GM18499 (cell line): Measurements from ENCODE around the gene PHF5A.
"Not testable (repeated sequence)": the region's sequence is repeated elsewhere in the genome, so short reads cannot be mapped to it uniquely, and the experiment has no call there.

Experiments used
- ATAC-seq: cut with Tn5 transposase; IDR thresholded peaks from one replicate; pipeline ENCODE4 v1.9.1; 2021; ENCODE audit warnings: moderate number of reproducible peaks; ENCODE audit not compliant: insufficient read depth, unreplicated experiment

The PHF5A gene

GRCh38 chr22:41488596-41489385 lies 20.3 kb upstream of the PHF5A start:
- ATAC-seq = no peak

GRCh38 chr22:41488076-41488475 lies 19.6 kb upstream of the PHF5A start:
- no peak for ATAC-seq

DNA sequence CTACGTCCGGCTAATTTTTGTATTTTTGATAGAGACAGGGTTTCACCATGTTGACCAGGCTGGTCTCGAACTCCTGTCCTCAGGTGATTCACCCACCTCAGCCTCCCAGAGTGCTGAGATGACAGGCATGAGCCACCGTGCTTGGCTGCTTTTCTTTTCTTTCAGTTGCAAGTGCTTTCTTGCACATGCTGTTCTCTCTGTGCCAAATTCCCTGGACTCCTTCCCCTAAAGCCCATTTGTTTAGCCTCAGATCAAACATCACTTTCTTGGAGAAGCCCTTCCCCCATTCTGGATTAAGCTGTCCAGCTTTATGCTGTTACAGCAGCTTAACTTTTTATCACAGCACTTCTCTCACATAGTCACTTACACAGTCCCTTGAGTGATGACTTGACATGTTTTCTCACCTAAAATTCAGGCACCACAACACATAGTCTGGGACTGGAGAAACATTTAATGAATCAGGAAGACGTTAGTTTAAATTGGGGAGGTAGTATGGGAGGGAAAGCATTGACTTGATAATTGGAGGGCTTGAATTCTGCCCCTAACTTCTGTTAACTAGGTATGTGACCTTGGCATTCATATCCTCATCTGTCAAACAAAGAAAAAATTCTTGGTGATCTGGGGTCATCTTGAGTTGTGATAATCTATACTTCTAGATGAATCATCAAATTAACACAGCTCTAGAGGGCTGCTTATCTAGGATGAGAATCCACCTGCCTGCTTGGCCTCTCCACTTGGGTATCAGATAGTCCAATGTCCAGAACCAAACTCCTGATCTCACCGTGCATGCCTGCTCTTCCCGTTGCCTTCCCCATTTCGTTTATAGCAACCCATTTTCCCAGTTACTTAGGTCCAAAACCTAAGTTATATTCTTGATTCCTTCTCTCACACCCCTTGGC lies 18.8 kb upstream of the PHF5A start:
- ATAC-seq = no peak

GRCh38 chr22:41485033-41485432 lies 16.5 kb upstream of the PHF5A start:
- ATAC-seq = no peak

DNA sequence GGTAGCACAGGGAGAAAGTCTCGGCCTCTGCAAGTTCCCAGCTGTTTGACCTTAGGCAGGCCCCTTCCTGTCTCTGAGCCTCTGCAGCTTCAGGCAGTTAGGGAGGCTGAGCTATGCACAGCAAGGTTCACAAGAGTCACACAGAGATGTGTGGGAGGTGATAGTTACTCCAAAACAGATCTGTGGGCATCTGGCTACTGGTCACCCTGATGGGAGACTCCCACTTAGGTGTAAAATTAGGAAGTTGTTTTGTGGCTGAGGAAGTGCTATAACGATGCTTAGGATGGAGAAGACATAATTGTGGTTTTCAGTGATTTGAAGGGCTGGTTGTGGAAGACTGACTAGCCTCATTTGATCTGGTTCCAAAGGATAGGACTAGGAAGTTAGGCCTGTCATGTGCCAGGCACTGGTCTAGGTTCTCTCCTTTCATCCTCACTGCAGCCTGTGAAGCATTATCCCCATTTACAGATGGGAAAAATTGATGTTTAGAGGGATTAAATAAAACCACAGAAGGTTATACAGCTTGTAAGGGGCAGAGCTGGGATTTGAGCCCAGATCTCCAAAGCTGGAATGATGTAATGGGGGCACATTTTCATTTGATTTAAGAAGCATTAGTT lies 13.9 kb upstream of the PHF5A start:
- no peak for ATAC-seq

DNA sequence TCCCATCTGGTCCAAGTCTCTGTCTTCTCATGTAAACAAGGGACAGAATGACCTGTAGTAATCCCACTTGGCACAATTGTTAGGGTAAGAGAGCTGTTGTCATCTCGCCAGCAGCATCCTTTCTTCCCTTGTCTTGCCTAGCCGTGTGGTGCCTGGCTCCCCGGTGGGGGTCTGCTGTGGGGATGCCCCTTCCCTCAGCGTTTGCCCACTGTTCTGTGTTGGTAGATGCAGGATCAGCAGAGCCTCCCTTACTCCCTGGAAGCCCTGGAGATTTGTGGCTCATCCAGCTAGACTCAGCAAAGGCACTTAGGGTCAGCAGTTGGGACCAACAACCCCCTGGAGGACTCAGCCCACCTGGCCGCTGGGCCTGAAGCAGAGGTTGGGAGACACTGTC lies 13.4 kb upstream of the PHF5A start:
- no peak for ATAC-seq

DNA sequence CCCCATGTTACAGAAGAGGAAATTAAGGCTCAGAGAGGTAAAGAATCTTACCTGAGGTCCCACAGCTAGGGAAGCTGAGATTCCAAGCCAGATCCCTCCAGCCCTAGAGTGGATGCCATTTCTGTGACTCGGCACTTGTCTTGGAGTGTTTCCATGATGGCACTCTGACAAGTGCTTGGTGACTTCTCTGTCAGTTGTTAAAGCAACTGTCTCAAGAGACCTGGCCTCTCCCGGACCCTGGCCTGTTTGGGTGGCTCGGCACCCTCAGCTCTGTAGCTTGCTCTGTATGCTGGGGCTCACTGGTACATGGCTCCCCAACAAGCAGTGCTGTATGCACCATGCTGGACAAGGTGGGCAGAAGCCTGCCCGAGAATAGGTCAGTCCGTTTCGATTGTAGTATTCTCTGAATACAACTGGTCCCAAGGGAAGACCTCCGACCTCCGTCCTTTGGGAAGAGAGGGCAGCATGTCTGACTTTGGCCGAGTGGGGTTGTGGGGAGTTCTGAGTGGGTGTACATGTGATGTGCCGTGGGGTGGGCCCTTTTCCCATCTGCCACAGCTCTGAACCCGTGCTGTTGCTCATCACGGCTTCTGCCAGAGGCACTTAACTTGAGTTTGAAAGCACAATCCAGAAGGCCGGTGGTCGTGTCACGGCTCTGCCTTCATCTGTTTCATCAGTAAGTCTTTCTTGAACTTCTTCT lies 12.8 kb upstream of the PHF5A start:
- no peak for ATAC-seq

DNA sequence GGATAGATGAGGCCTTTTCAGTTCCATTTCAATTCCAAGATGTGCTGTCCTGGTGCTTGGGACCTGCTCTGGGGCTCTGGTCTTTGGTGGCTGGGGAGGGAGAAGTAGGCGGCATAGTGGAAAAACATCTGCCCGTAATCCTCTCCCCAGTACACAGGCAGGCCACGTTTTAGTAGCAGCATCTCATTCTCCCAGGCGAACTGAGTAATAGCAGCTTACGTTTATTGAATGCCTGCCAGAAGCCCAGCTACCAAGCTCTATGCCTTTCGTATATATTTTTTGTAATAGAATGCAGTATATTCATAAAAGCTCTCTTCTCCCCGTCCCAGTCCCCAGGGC lies 11.9 kb upstream of the PHF5A start:
- ATAC-seq = no peak

- ATAC-seq = no peak
These were observed 11.3 kb upstream of the PHF5A start for GRCh38 chr22:41479671-41480396.

- no peak for ATAC-seq
These were observed 10.5 kb upstream of the PHF5A start for GRCh38 chr22:41478891-41479521.

DNA sequence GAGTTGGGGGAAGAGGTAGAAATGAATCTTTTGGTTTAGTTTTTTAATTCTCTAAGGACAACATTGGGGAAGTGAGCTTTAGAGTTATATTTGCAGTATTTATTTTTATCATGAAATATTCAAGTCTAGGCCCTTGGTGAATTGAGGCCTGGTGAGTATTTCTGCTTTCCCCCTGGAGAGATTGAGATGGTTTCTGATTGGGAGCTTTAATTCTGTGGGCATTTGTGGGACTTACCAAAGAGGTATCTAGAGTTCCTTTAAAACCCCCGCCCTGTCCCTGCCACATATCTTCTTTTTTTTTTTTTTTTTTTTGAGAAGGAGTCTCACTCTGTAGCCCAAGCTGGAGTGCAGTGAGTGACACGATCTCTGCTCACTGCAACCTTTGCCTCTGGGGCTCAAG lies 10.0 kb upstream of the PHF5A start:
- ATAC-seq = no peak

- no peak for ATAC-seq
These were observed 6.5 kb upstream of the PHF5A start for GRCh38 chr22:41474872-41475451.

DNA sequence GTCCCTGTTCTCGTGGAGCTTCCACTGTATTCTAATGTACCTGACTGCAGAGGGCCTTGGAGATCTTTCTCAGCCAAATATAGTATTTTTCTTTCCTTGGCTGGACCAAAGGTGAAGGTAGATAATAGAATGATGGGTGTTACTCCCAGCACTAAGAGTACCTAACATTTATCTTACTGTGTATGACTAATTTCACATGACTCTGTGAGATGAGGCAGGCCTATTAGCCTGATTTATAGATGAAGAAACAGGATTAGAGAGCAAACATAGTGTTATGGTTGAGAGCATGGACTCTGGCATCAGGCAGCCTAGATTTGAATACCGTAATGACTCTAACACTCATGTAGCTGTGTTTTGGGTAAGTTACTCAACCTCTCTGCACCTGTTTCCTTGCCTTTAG lies 3.1 kb upstream of the PHF5A start:
- no peak for ATAC-seq

GRCh38 chr22:41470886-41471285 lies 2.4 kb upstream of the PHF5A start:
- no peak for ATAC-seq

GRCh38 chr22:41469218-41469851 lies 843 bp upstream of the PHF5A start:
- peak; percentile 12 for ATAC-seq

DNA sequence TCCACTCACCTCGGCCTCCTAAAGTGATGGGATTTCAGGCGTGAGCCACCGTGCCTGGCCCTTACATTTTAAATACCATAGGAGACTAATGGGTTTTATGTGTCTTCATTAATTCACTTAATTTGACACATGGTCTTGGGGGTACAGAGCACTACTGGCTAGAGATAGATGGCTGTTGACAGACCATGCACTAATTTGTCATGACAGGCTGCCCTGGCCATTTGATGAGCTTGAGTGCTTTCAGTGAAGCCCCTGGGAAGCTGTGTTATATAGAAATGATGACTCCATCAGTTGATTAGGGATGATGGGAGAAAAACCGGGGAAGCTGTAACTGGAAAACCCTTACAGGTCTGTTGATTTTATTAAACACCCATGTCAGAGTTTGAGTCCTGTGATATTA lies 6.6 kb downstream of the PHF5A start:
- no peak for ATAC-seq

- not testable (repeated sequence) for ATAC-seq
These were observed 8.4 kb downstream of the PHF5A start for GRCh38 chr22:41460071-41460470.

DNA sequence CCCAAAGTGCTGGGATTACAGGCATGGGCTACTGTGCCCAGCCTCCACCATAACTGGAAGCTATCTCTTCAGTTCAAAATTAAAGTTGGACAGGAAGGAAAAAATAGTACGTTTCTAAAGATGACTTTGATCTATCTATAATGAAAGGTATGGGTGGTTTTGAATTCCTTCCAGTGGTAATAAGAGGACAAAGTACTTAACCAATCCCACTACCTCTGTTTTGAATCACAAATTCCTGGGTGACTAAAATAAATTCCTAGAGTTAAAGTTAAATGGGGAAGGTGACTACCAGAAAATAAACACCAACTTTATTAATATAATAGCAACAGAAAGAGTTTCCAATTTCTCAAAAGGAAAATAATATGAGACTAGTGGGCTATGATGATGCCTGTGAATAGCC lies 9.1 kb downstream of the PHF5A start:
- ATAC-seq = no peak
